ENCODE measurements around the gene ZNF365.

- TF ChIP-seq POLR2A (IDR thresholded peaks at IDR 0.05) (no peak), CTCF (IDR thresholded peaks at IDR 0.05) (no peak), POLR2AphosphoS5 (IDR thresholded peaks at IDR 0.05) (no peak), EP300 (IDR thresholded peaks at IDR 0.05) (no peak)
Measured at GRCh38 chr10:62399211-62399610, 25.0 kb downstream of the ZNF365 start.

All from stomach (tissue), 4 donors.